ENCODE results near the gene IL17RE.

IL17RE gene

GRCh38 chr3:9909221-9910013, 6.8 kb downstream of the IL17RE start:
- no peak for DNase-seq

GRCh38 chr3:9911863-9912262, 9.2 kb downstream of the IL17RE start:
- no peak for DNase-seq

- no peak for DNase-seq
Measured at GRCh38 chr3:9912294-9912935, 9.8 kb downstream of the IL17RE start.

- no peak for DNase-seq
Measured at GRCh38 chr3:9913601-9914000, 11.0 kb downstream of the IL17RE start.

GRCh38 chr3:9914011-9914410, 11.4 kb downstream of the IL17RE start:
- DNase-seq, result no peak

GRCh38 chr3:9914559-9915253, 12.1 kb downstream of the IL17RE start:
- DNase-seq, result no peak

GRCh38 chr3:9915254-9916141, 12.8 kb downstream of the IL17RE start:
- DNase-seq, result no peak

GRCh38 chr3:9916346-9916733, 13.7 kb downstream of the IL17RE start:
- DNase-seq, result no peak

- DNase-seq, result no peak
Measured at GRCh38 chr3:9916734-9917680, 14.4 kb downstream of the IL17RE start, which contains the start of gene IL17RC. Gene IL17RC (plus strand): TSS chr3:9917098. CDS start chr3:9917316, 218 bp downstream.

GRCh38 chr3:9917820-9918219, 15.2 kb downstream of the IL17RE start:
- DNase-seq, result no peak

GRCh38 chr3:9918261-9919038, 15.8 kb downstream of the IL17RE start:
- DNase-seq, result no peak

- DNase-seq, result no peak
Measured at GRCh38 chr3:9928158-9928557, 25.5 kb downstream of the IL17RE start.

- DNase-seq, result no peak
Measured at GRCh38 chr3:9930804-9931418, 28.3 kb downstream of the IL17RE start.

- no peak for DNase-seq
Measured at GRCh38 chr3:9932535-9932842, 29.8 kb downstream of the IL17RE start.

- DNase-seq, result peak; percentile 85
Measured at GRCh38 chr3:9932843-9933560, 30.4 kb downstream of the IL17RE start.

GRCh38 chr3:9933561-9934234, 31.1 kb downstream of the IL17RE start, which contains the start of gene CRELD1:
Gene CRELD1 (plus strand): TSS chr3:9933834. CDS start chr3:9934439, 605 bp downstream.
- DNase-seq, result peak; percentile 97

- DNase-seq, result no peak
Measured at GRCh38 chr3:9934235-9934621, 31.6 kb downstream of the IL17RE start.

- no peak for DNase-seq
Measured at GRCh38 chr3:9934993-9935392, 32.3 kb downstream of the IL17RE start.

- no peak for DNase-seq
Measured at GRCh38 chr3:9935966-9936510, 33.4 kb downstream of the IL17RE start.
